ENCODE measurements around the gene SRRT. TPM values are rescaled to one million over a fixed set of nuclear protein-coding genes. Genes with fewer than 3 reads are reported as not detected.

Gene SRRT
- total and polyA plus RNA-seq, 9 donors = 49.8 to 131 (median 105) TPM

- no peaks in the 10 kb centered on the region for H3K9me3 ChIP-seq (replicated peaks; ENCODE audit: control insufficient read depth, low read depth, low read length)
- peak overlapping the region; percentile 35 for H3K27ac ChIP-seq (ENCODE audit: low read length)
- peaks cover 7% of the 10 kb centered on the region for H3K36me3 ChIP-seq (ENCODE audit: control insufficient read depth, insufficient read depth, low read length)
- H3K4me1 ChIP-seq (ENCODE audit: control insufficient read depth, insufficient read depth, low read length) = peaks cover 58% of the 10 kb centered on the region
- peak overlapping the region; percentile 47 for H3K4me3 ChIP-seq (ENCODE audit: low read length)
- no peak for DNase-seq
- peaks cover 36% of the 10 kb centered on the region for H3K27me3 ChIP-seq (ENCODE audit: control insufficient read depth, insufficient read depth, low read length)
- WGBS (ENCODE audit: insufficient coverage) = 15% methylated on average over 23 of the region's 40 CpGs
These were observed 19.2 kb downstream of the SRRT start for GRCh38 chr7:100893910-100894721.

DNA sequence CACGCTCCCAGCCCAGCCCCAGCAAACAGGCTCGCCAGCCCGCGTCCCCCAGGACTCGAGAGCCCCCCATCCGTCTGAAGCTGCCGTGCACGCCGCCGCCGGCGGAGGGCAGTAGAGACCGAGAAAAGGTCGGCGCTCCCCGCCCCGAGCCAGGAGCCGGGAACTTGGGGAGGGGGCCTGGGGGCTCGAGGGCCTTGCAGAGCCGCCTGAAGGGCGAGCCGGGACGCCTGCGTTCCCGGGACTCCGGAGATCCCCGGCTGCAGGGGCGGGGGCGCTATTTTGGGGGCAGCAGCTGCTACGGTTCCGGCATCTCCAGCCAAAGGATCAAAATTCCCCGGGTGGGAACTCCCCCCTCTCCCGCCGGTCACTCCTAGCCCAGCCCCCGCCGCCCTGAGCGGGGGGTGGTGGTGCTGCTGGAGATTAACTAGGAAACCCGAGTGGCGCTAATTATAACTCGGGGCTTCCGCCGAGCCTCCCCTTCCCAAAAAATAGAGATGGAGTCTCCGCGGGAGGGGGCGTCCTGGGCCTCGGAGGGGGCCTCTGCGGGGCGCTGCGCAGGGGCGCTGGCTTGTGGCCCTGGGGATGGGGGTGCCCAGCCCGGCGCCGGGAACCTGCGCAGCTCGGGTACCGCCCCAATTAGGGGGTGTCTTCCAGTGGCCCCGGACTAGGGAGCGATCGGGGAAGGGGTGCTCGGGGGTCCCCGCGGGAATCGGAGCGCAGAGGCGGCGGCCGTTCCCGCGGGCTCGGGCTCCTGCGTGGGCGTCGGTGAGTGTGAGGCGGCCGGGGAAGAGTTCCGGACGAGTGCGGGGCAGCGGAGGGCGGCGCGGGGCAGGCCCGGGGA is 20.2 kb downstream of the SRRT start:
- Histone ChIP-seq H3K27me3 (ENCODE audit: control insufficient read depth, insufficient read depth, low read length) (peaks cover 38% of the 10 kb centered on the region), H3K4me1 (ENCODE audit: control insufficient read depth, insufficient read depth, low read length) (peaks cover 54% of the 10 kb centered on the region), H3K36me3 (ENCODE audit: control insufficient read depth, insufficient read depth, low read length) (peaks cover 7% of the 10 kb centered on the region), H3K27ac (ENCODE audit: low read length) (peak overlapping the region; percentile 55), H3K4me3 (ENCODE audit: low read length) (peak overlapping the region; percentile 47), H3K9me3 (replicated peaks; ENCODE audit: control insufficient read depth, low read depth, low read length) (no peaks in the 10 kb centered on the region)
- DNase-seq = peak; percentile 85
- WGBS (ENCODE audit: insufficient coverage) = under 1% methylated on average over 74 of the region's 83 CpGs

GRCh38 chr7:100895701-100895955 is 20.7 kb downstream of the SRRT start, which contains the start of gene ACHE:
Gene ACHE (minus strand): TSS chr7:100895888. CDS start chr7:100894232, 1,656 bp downstream.
- peaks cover 49% of the 10 kb centered on the region for H3K4me1 ChIP-seq (ENCODE audit: control insufficient read depth, insufficient read depth, low read length)
- DNase-seq = no peak
- H3K36me3 ChIP-seq (ENCODE audit: control insufficient read depth, insufficient read depth, low read length) = peaks cover 7% of the 10 kb centered on the region
- H3K9me3 ChIP-seq (replicated peaks; ENCODE audit: control insufficient read depth, low read depth, low read length) = no peaks in the 10 kb centered on the region
- whole genome bisulfite sequencing (ENCODE audit: insufficient coverage) = 0% methylated on average over 14 of the region's 32 CpGs
- peak within 1 kb of the TSS; percentile 67 for H3K27ac ChIP-seq (ENCODE audit: low read length)
- peak within 1 kb of the TSS; percentile 47 for H3K4me3 ChIP-seq (ENCODE audit: low read length)
- H3K27me3 ChIP-seq (ENCODE audit: control insufficient read depth, insufficient read depth, low read length) = peaks cover 38% of the 10 kb centered on the region

DNA sequence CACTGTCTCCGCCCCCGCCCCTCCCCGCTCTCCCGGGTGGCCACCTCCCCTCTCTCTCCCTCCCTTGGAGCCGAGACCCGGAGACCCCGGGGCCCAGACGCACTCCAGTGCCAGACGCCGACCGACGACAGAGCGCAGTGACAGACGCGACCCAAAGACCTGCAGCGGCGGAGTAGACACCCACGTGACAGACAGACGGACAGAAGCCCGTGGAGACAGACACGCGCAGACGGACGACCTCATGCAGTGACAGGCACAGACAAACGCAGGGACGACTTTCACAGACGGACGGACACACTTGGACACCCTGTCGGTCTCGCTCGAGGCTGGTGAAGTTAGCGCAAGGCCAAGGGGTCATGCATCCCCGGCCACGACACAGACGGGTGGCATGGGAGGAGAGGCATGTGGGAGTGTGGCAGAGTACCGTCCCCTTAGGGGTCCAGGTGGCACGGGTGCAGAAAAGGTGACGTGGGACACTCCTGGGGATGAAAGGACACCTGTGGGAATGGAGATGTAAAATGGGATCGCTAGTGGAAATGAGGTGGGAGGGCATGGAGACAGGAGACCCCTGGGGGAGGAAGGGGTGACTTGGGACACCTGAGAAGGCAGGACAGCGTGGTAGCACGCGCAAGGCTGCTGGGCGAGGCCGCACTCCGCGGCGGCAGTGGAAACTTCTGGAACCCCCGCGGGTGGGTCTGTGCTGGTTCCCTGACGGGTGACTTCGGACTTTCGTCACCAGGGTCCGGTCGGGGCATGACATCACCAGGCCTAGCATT is 21.2 kb downstream of the SRRT start:
- Histone ChIP-seq H3K9me3 (replicated peaks; ENCODE audit: control insufficient read depth, low read depth, low read length) (no peaks in the 10 kb centered on the region), H3K4me1 (ENCODE audit: control insufficient read depth, insufficient read depth, low read length) (peaks cover 43% of the 10 kb centered on the region), H3K27me3 (ENCODE audit: control insufficient read depth, insufficient read depth, low read length) (peaks cover 38% of the 10 kb centered on the region), H3K27ac (ENCODE audit: low read length) (peak overlapping the region; percentile 67), H3K4me3 (ENCODE audit: low read length) (peak overlapping the region; percentile 15), H3K36me3 (ENCODE audit: control insufficient read depth, insufficient read depth, low read length) (peaks cover 7% of the 10 kb centered on the region)
- 4% methylated on average over 49 of the region's 54 CpGs for whole genome bisulfite sequencing (ENCODE audit: insufficient coverage)
- DNase-seq = no peak

DNA sequence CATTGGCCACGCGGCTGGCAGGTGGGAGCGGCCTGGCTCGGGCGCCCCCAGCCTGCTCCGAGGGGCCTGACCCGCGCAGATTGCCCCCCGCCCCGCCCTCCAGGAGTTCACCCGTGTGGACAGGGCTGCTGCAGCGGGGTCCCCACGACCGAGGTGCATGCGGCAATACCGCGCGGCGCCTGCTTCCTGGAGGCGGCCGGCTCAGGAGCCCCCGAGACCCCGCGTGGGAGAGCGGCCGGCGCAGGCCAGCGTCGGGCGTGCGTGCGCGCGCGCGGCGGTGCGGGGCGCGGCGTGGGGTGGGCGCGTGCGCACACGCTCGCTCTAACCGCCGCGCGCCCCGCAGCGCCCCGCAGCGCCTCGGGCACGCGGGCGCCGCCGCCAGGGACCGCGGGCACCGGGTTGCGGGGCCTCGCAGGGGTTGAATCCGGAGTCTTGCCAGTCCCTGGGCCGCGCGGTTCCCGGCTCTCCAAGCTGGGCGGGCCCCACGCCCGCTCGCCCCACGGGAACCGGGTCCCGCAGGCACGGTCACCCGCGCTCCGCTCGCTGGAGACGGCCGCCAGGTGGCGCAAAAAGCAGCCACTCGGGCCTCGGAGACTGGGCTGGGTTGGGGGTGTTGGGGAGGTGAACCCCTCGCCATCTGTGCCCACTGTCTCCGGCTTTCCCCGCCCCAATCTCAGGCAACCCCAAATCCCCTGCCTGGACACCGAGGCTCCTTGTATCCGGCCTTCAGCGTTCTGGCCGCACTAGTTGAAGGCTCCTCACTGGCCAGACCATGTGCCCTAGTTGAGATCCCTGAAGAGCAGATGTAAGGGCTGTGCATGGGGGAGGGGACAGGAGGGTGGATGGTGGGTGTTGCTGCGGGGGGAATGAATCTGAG is 22.1 kb downstream of the SRRT start:
- no peak overlapping the region for H3K27ac ChIP-seq (ENCODE audit: low read length)
- WGBS (ENCODE audit: insufficient coverage) = under 1% methylated on average over 83 of the region's 95 CpGs
- no peaks in the 10 kb centered on the region for H3K9me3 ChIP-seq (replicated peaks; ENCODE audit: control insufficient read depth, low read depth, low read length)
- H3K27me3 ChIP-seq (ENCODE audit: control insufficient read depth, insufficient read depth, low read length) = peaks cover 37% of the 10 kb centered on the region
- peak overlapping the region; percentile 13 for H3K4me3 ChIP-seq (ENCODE audit: low read length)
- peaks cover 38% of the 10 kb centered on the region for H3K4me1 ChIP-seq (ENCODE audit: control insufficient read depth, insufficient read depth, low read length)
- peaks cover 5% of the 10 kb centered on the region for H3K36me3 ChIP-seq (ENCODE audit: control insufficient read depth, insufficient read depth, low read length)
- DNase-seq = no peak

DNA sequence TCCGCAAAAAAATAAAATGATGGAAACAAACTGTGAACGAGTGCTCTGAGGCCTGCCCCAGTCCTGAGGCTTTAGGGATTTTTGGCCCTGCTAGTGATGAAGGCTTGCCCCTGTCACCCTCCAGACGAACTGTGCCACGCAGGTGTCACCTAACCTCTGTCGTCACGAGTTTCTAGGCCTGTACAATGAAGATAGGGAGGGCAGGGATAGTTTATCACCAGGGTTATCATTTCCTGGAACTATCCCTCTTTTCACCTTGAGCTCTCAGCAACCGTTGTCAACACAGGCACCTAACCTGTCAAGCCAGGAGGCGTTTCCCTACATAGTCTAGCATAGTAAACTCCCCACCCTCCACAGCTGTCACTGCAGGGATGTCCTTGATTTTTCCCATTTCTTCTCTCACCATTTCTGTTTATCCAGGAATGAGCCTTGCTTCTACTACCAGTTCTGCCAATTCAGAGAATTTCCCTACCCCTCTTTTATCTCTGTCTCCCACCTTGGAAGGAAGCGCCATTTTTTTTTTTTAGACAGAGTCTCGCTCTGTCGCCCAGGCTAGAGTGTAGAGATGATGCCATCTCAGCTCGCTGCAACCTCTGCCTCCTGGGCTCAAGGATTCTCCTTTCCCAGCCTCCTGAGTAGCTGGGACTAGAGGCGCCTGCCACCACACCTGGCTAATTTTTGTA is 23.0 kb downstream of the SRRT start:
- H3K27me3 ChIP-seq (ENCODE audit: control insufficient read depth, insufficient read depth, low read length) = peaks cover 37% of the 10 kb centered on the region
- 53% methylated on average over 4 of the region's 13 CpGs for WGBS (ENCODE audit: insufficient coverage)

DNA sequence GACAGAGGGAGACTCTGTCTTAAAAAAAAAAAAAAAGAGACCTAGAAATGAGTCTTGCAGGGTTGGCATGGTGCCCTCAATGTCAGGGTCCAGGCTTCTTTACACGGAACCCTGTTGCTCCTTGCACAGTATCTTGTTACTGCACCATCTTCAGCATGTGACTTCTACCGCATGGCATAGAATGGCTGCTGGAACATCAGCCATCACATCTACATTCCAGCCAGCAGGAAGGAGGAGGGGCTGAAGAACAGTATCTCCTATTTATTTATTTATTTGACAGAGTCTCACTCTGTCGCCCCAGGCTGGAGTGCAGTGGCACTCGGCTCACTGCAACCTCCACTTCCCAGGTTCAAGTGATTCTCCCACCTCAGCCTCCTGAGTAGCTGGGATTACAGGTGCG is 24.5 kb downstream of the SRRT start:
- Histone ChIP-seq H3K4me1 (ENCODE audit: control insufficient read depth, insufficient read depth, low read length) (peaks cover 21% of the 10 kb centered on the region), H3K36me3 (ENCODE audit: control insufficient read depth, insufficient read depth, low read length) (no peaks in the 10 kb centered on the region), H3K9me3 (replicated peaks; ENCODE audit: control insufficient read depth, low read depth, low read length) (no peaks in the 10 kb centered on the region), H3K27me3 (ENCODE audit: control insufficient read depth, insufficient read depth, low read length) (peaks cover 37% of the 10 kb centered on the region), H3K27ac (ENCODE audit: low read length) (no peak overlapping the region), H3K4me3 (ENCODE audit: low read length) (no peak overlapping the region)
- no CpG with 5 or more reads among the region's 5 CpGs for WGBS (ENCODE audit: insufficient coverage)
- DNase-seq = no peak

More for the DNA sequence above, 23.0 kb downstream of the SRRT start:
- Histone ChIP-seq H3K4me1 (ENCODE audit: control insufficient read depth, insufficient read depth, low read length) (peaks cover 36% of the 10 kb centered on the region), H3K36me3 (ENCODE audit: control insufficient read depth, insufficient read depth, low read length) (peaks cover 2% of the 10 kb centered on the region), H3K9me3 (replicated peaks; ENCODE audit: control insufficient read depth, low read depth, low read length) (no peaks in the 10 kb centered on the region), H3K27ac (ENCODE audit: low read length) (no peak overlapping the region), H3K4me3 (ENCODE audit: low read length) (no peak overlapping the region)
- DNase-seq = no peak

GRCh38 chr7:100900978-100901377 is 26.1 kb downstream of the SRRT start:
- WGBS (ENCODE audit: insufficient coverage) = 67% methylated on average over 1 of the region's 2 CpGs

DNA sequence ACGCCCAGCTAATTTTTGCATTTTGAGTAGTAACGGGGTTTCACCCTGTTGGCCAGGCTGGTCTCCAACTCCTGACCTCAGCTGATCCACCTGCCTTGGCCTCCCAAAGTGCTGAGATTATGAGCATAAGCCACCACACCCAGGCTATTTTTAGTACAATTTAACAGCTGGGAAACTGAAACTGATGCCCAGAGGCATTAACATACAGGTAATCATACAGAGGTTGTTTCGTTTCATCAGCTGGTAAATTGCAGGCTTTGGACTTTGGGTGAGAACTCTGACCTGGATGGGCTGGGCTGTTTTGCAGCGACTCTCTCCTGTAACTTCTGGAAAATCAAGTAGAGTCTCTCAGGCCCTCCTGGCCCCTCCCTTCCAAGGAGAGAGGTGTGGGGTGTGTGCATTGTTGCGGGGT is 27.0 kb downstream of the SRRT start:
- H3K27me3 ChIP-seq (ENCODE audit: control insufficient read depth, insufficient read depth, low read length) = peaks cover 21% of the 10 kb centered on the region

More at GRCh38 chr7:100900978-100901377, 26.1 kb downstream of the SRRT start:
- Histone ChIP-seq H3K4me1 (ENCODE audit: control insufficient read depth, insufficient read depth, low read length) (peaks cover 10% of the 10 kb centered on the region), H3K27me3 (ENCODE audit: control insufficient read depth, insufficient read depth, low read length) (peaks cover 29% of the 10 kb centered on the region), H3K36me3 (ENCODE audit: control insufficient read depth, insufficient read depth, low read length) (no peaks in the 10 kb centered on the region), H3K27ac (ENCODE audit: low read length) (no peak overlapping the region), H3K4me3 (ENCODE audit: low read length) (no peak overlapping the region), H3K9me3 (replicated peaks; ENCODE audit: control insufficient read depth, low read depth, low read length) (no peaks in the 10 kb centered on the region)
- DNase-seq = no peak

More for the DNA sequence above, 27.0 kb downstream of the SRRT start:
- no peaks in the 10 kb centered on the region for H3K36me3 ChIP-seq (ENCODE audit: control insufficient read depth, insufficient read depth, low read length)
- no peak overlapping the region for H3K4me3 ChIP-seq (ENCODE audit: low read length)
- H3K9me3 ChIP-seq (replicated peaks; ENCODE audit: control insufficient read depth, low read depth, low read length) = no peaks in the 10 kb centered on the region
- no peak overlapping the region for H3K27ac ChIP-seq (ENCODE audit: low read length)
- H3K4me1 ChIP-seq (ENCODE audit: control insufficient read depth, insufficient read depth, low read length) = peaks cover 2% of the 10 kb centered on the region
- 71% methylated on average over 3 of the region's 5 CpGs for WGBS (ENCODE audit: insufficient coverage)
- no peak for DNase-seq
